HG02884 (cell line): ENCODE data around the gene KCNN3.

Source experiments
- ATAC-seq: cut with Tn5 transposase; IDR thresholded peaks from one replicate; pipeline ENCODE4 v1.9.1; 2021; ENCODE audit warnings: mild to moderate bottlenecking, moderate library complexity; ENCODE audit not compliant: unreplicated experiment

The KCNN3 gene

DNA sequence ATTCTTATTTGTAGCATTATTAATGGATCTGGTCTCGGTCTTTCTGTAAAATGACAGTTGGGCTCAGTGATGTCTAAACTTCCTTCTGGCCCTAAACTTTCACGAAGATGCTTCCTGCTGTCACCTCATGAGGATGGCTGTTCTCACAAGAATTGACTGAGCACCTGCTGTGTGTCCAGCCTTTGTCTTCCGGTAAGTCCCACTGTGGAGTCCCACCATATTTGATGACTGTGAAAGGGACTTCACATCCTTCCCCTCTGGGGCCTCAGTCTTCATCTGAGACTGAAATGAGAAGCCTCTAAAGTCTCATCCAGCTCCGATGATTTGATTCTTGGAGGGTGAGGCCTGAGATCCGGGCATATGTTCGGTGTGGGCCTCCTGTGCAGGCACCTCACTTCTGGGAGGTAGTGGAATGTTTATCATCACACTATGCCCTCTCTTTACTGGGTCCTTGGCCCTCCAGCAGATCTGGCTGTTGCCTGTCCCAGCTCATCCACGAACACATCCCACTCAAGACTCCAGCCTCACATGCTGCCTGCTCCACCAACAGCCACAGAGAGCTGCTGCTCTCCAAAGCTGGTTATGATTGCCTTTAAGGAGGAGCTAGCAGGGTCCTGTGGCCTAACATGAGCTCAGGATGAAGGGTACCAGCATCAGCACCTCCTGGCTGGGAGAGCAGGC, 95.8 kb downstream of the KCNN3 start:
- ATAC-seq: no peak

DNA sequence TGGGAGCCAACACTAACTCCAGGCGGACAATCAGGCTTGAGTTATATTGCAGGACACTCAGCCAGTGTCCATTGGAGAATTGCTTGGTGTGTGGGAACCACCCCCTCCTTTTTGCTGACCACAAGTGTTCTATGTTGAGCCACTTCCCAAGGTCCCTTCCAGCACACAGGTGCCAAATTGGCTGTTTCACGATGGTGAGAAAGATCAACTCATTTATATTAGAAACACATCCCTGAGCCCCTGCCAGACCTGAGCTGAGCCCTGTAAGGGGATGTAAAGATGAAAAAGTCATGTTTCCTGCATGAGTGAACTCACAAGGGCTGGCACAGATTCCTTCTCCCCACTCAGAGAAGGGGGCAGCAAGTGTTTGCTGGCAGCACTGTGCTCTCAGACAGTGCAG, 96.5 kb downstream of the KCNN3 start:
- ATAC-seq: no peak

DNA sequence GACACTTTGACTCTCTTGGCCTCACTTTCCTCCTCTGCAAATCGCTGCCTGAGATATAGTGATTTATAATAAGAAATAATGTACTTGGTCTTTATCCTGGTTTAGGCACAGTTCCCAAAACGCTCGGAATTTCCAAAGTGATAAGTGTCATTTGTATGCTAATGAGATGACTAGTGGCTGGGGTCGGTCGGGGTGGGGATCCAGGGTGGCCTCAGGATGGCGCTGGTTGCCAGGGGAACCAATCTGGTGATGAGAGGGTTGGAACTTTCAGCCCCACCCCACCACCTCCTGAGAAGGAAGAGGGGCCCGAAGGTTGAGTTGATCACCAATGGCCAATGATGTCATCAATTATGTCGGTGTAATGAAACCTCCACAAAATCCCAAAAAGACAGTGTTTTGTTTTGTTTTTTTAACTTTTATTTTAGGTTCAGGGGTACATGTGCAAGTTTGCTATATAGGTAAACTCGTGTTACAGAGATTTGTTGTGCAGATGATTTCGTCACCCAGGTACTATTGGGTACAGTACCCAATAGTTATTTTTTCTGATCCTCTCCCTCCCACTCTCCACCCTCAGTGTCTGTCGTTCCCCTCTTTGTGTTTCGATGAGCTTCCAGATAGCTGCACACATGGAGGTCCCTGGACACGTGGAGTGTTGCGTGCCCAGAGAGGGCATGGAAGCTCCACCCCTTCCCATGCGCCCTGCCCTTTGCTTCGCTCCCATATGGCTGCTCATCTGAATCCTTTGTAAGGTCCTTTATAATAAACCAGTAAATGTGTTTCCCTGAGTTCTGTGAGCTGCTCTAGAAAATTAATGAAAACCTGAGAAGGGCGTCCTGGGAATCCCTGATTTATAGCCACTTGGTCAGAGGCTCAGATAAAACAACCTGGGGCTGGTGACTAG, 97.2 kb downstream of the KCNN3 start:
- no peak for ATAC-seq

DNA sequence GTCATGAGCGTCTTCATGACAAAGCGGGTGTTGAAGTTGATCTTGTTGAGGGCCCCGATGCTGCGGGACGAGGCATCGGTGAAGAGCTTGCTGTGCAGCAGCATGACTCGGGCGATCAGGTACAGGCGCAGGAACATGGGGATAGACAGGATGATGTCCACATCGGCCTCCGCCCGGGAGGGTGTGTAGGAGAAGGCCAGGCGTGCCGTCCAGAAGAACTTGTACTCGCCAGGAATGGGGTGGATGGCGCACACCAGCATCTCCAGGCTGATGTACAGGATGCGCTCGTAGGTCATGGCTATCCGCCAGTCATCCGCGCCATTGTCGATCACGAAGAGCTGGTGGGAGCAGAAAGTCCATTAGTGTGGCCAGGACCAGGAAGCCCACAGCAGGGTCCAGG, 98.0 kb downstream of the KCNN3 start:
- ATAC-seq: no peak

DNA sequence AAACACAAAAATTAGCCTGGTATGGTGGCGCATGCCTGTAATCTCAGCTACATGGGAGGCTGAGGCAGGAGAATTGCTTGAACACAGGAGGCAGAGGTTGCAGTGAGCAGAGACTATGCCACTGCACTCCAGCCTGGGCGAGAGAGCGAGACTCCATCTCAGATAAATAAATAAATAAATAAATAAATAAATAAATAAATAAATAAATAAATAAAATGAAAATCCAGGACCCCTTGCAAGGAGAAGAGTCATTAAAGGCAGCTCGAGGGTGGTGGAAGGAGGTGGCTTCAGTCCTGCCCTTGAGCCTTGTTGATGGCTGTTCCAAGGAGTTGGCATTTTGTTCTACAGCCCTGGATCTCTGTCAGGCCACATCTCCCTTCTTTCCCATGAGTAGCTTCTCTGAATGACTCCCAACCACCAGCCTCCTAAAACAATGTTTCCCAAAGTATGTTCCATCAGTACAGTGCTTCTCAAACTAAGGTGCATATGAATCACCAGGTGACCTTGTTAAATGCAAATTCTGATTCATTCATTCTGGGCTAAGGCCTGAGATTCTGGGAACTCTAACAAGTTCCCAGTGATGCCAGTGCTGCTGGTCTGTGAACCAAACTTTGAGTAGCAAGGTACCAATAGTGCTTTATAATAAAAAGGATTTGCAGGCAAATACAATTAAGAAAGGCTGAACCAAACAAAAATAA, 99.0 kb downstream of the KCNN3 start:
- ATAC-seq: no peak

DNA sequence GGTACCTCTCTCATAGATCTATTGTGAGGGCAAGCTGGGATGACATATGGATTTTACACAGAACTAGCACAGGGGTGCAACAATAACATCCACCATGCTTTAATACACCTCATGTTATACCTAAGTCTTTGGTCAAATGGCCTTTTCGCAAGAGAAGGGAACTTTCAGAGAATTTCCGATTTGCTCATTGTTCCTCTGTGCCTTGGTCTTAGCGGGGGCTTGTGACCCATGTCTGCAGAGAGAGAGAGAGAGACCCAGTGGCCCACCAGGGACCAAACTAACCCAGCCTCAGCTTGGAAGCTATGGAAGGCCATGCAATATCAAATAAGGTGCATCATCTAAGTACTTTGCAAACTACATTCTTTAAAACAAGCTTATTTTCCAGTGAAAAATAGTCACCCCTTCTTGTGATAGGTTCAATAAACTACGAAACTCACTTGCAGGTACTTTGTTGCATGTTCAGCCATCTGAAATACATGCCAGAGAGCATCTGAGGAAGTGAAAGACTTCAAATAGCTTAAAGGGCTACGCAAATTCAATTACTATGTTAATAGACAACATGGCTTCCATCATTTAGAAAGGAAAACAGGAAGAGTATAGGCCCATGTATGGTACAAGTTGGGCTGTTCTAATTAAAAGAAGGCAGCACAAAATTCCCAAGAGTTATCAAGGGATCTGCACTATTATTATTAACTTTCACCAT, 100.7 kb downstream of the KCNN3 start:
- no peak for ATAC-seq

DNA sequence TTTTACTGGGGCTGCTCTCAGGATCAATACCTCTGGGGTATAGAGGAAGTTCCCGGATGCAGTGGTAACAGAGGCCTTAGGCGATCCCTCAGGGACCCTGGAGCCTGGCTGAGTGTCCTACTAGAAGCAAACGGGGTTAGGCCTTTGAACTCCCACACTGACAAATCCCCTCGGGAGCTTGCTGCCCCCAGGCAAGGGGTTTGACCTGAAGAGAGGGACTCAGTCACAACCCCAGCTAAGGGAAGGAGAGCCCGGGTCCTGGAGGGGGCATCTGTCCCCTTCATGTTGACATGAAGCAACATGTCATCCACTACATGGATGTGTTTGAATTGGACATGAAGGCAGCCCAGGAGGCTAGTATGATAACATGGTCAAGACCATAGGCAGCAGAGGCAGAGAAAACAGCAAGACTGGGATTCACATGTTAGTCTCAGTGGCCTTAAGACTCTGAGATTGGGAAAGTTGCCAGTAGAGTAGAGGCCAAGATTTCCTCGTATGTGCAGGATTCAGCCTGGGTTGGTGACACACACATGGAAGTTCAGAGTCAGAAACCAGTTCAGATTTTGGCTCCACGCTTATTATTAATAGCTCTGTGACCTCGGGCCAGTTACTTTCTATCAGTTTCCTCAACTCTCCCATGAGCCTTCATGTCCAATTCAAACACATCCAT, 101.5 kb downstream of the KCNN3 start:
- ATAC-seq: no peak

DNA sequence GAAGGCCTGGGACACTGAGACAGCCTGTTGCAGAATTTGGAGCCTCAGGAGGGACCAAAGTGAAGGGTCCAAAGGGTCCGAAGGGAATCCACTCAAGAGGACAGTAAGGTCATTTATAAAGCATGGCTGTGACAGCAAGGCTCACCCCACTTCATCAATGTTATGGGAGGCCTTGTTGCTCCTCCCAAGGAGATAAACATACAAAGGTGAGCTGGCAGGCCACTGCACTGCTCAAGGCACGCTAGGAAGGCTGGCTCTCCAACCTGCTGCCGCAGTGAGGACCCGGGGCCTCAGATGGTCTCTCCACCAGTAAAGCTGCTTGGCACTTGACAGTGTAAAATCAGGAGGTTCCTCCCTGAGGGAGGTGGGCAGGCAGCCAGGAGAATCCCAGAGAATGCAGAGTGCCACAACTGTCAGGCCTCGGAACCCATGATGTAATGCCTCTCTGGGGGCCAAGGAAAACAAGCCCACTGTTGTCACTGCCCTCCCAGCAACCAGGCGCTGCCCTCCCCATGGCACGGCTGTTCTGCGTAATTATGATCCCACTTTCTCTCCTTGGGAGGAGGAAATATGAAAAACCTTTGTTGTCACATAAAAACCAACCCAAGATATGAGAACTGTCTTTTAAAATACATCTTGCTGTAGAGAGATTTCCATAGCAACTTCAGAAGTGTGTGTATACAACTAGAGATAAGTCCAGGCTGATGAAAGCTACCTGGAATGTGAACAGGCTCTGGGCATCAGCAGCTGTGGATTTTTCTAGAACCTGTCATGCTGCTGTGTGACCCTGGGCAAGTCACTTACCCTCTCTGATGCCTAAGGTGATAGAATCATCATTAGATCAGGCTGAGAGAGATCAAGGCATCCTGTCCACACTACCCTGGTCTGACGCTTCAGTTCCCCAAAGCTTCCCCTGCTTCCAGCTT, 102.5 kb downstream of the KCNN3 start:
- no peak for ATAC-seq

DNA sequence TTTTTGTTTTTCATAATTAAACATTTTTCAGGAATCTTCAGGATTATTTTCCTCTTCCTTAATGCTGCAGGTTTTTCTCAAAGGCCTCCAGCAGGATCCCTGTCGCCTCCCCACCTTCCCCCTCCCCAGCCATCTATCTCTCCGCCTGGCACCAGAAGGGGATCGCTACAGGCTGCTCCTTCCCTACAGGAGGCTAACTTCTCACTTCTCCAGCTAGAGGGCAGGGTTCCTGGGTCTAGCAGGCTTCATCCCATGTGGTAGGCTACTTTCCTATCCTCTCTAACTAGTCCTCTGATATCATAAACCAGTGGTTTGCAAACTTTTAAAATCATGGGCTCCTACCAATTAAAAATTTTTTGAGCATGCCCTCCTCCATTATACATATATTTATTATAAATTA, 104.1 kb downstream of the KCNN3 start:
- ATAC-seq: no peak

DNA sequence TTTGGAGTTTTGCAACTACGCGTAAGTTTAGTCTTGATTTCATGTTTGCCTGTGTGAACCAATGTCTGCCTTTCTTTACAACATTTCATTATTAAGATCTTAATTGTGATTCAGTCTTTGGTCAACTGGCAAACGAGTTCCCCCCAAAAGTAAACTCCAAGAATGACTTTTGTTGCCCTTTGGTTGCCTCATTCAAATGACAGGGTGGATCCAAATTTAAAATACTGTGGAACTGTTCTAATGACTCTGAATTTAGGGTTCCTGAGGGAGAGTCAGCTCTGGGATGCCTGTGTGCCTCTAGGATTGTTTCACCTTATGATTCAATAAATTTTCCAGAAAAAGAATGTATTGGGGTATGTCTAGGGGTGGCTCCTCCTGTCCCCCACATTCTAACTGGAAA, 105.3 kb downstream of the KCNN3 start:
- ATAC-seq: no peak

DNA sequence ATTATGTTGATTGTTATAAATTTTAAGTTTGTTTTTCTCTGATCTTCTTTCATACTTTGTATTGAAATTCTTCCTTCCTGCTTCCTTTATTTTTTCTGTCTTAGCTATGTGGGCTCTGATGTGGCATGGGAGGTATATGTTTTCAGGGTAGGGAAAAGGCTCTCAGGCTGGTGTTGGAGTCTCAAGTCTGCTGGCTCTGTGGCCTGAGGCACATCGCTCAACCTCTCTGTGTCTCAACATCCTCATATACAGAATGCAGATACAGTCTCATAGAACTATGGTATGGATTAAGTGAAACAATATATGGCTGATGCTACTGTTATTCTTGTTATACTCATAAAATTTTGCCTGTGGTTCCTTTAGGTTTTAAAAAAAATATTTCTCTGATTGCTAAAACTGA, 105.9 kb downstream of the KCNN3 start:
- ATAC-seq: no peak

DNA sequence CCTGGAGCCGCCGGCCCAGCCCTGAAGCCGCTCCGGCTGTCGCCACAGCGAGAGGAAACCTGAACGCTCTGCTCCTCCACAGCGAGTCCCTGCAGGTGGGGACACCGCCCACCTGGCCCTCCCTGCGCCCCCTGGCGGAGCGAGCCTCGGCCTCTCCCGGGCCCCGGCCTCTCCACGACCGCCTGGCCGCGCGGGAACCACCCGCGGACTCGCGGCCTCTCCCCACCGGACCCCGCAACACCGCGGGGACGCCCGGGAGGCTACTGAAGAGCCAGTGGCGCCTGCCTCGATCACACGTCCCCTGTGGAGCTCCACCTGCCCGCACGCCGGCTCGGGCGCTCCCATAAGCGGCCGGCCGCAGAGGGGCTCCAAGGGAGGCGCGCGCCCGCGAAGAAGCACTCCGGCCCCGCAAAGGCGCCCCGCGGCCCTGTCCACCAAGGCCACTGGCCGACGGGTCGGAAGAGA, 109.6 kb downstream of the KCNN3 start:
- no peak for ATAC-seq

DNA sequence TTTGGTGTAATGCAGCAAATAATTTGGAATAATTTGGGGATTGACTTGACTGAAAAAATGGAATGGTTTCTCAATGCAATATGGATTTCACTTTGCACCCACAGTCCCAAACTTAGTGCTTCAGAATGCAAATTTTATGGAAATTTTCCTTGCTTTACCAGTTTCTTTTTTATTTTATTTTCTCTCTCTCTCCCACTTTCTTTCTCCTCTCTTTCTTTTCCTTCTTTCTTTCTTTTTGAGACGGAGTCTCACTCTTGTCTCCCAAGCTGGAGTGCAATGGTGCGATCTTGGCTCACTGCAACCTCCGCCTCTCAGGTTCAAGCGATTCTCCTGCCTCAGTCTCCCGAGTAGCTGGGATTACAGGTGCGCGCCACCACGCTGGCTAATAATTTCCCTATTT, 110.3 kb downstream of the KCNN3 start:
- ATAC-seq: no peak

DNA sequence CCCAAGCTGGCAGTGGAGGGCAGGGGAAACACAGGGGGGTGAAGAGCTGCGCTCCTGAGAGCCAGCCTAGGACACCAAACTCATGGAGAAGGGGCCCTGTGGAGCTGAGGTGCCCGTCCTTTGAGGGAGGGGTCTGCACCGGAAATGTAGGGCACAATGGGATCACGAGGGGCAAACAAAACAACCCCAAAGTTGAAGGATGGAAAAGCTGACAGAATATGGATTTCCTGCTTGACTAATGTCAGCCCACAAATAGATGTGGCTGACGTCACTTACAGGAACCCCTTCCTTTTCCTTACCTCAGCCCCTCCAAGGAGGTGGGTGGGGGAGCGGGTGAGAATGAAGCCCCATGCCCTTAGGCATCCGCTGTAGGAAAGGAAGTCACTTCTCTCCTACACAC, 110.9 kb downstream of the KCNN3 start:
- no peak for ATAC-seq

DNA sequence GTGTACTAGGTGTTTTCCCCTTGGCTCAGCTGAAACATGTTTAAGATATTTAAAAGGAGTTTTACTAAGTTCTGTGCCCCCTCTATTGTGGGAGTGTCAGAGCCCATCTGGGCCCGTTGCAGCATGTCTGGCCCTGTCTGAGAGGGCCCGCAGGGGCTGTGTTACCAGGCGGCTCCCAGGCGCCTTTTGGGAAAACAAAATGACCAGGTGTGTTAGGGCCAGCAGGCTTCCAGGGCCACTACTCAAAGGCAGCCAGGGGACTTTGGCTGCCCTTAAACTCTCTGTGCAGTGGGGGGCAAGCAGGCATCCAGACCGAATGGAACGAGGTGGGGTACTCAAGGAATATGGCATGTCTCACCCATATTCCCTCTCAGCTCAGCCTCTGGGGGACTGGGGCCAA, 111.7 kb downstream of the KCNN3 start:
- ATAC-seq: no peak

DNA sequence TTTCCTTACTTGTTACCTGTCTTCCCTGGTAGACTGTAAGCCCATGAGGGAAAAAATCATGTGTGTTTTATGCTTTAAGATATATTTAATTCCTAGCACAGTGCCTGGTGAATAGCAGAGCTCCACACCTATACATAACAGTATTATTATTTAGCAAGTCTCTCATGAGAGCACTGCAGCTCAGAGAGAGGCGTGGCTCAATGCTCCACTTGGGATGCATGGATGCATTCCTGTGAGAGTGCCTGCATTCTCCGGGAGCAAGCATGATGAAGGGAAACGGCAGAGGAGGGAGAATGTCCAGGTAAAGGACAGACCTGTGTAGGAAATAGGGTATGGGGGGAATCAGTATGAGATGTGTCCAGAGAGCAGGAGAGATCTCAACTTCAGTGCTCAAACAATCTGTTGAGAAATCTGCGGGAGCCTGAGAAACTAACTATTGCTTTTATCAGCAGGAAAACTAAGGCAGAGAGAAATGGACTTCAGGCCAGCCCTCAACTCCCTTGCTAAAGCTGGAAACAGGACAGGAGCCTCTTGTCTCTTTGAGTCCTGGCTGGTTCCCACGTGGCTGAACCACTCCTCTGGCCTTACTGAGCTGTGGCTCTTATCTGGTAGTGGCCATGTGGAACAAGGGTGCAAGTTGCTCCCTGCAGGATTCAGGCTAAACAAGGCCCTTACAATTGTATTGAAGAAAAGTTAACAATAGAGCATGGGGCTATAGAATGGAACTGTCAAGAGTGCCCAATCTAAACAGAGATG, 113.1 kb downstream of the KCNN3 start:
- no peak for ATAC-seq

DNA sequence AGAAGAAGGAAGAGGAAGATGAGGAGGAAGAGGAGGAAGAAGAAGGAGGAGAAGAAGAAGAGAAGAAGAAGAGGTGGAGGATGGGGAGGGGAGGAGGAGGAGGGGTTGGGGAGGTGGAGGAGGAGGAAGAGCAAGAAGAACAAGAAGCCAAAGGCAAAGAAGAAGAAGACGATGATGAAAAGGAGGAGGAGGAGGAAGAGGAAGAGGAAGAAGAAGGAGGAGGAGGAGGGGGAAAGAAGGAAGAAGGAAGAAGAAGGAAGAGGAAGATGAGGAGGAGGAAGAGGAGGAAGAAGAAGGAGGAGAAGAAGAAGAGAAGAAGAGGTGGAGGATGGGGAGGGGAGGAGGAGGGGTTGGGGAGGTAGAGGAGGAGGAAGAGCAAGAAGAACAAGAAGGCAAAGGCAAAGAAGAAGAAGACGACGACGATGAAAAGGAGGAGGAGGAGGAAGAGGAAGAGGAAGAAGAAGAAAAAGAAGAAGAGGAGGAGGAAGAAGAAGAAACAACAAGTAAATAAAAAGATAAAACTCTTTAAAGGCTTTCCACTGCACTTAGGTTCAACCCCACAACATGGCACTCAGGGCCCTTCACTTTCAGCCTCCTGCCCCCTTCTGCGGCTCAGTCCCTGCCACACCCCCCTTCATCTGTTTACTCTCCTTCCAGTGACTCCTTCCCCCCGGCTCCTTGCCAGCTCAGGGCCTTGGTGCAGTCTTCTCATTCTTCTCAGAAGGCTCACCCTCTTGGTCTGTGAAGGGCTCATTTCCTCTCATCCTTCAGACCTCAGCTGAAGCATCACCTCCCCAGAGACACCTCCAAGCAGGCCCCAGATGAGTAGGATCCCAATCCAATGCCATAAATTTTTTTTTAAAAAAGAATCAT, 114.0 kb downstream of the KCNN3 start:
- no peak for ATAC-seq

DNA sequence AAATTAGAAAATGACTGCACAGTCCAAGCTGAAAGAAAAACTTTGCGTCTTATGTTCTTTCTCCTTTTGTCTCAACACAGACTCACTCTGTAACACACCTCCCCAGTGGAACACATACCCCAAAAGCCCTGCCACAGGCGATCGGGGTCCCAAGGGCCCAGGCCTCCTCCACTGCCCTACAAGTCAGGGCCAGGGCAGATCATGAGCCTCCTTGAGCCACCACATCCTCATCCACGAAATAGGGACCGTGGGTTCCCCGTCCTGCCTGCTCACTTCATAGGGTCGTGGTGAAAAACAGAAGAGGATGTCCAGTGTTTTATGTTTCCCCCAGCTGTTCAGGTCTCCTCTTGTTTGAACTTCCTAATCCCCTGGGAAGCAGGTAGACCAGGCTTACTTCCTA, 116.7 kb downstream of the KCNN3 start:
- no peak for ATAC-seq
